Activated naive CD4-positive, alpha-beta T cell treated with anti-CD3 and anti-CD28 coated beads, Interleukin-2, amount 10 ng/mL, durations not matched to agents 7 days and 5 days (primary cell): ENCODE measurements around the gene TAS2R38.

ENCODE experiments used
- CTCF ChIA-PET: fragments of 350-600 bp; sonication (Branson Sonifier 250); formaldehyde crosslinking; loops from one replicate; lab custom pipeline; 2021; ENCODE audit warnings: antibody characterized with exemption; lab: Charles Lee
- DNase-seq: peaks from one replicate; pipeline ENCODE4 v3.0.0-alpha.2; 2020
- H3K27ac Mint-ChIP-seq: one replicate; pipeline ENCODE4 v1.8.0; 2021; ENCODE audit warnings: mild to moderate bottlenecking, moderate library complexity, mixed read lengths
- H3K27me3 Mint-ChIP-seq: one replicate; pipeline ENCODE4 v1.8.0; 2021; ENCODE audit warnings: mild to moderate bottlenecking, mixed read lengths
- H3K36me3 Mint-ChIP-seq: one replicate; pipeline ENCODE4 v1.8.0; 2021; ENCODE audit warnings: mixed read lengths
- H3K4me1 Mint-ChIP-seq: one replicate; pipeline ENCODE4 v1.8.0; 2021; ENCODE audit warnings: mixed read lengths
- H3K4me3 Mint-ChIP-seq: one replicate; pipeline ENCODE4 v1.8.0; 2021; ENCODE audit warnings: mild to moderate bottlenecking, moderate library complexity, mixed read lengths
- H3K9me3 Mint-ChIP-seq: one replicate; pipeline ENCODE4 v1.8.0; 2021; ENCODE audit warnings: mixed read lengths

TAS2R38 gene

GRCh38 chr7:141973673-141974072, at the start of gene TAS2R38:
TSS of gene TAS2R38 (minus strand) at chr7:141973773. CDS start at chr7:141973689, 84 bp downstream.
- Mint-ChIP-seq H3K4me1 (peaks cover 12% of the 10 kb centered on the region), H3K36me3 (no peaks in the 10 kb centered on the region), H3K27me3 (peaks cover 3% of the 10 kb centered on the region), H3K27ac (no peak within 1 kb of the TSS), H3K4me3 (no peak within 1 kb of the TSS), H3K9me3 (no peaks in the 10 kb centered on the region)
- CTCF ChIA-PET: no interaction called here
- no peak for DNase-seq

GRCh38 chr7:142018154-142018553, 44.6 kb upstream of the TAS2R38 start:
- CTCF ChIA-PET: no interaction called here

GRCh38 chr7:142017451-142017850, 43.9 kb upstream of the TAS2R38 start:
- H3K27me3 Mint-ChIP-seq: peaks cover 4% of the 10 kb centered on the region
- CTCF ChIA-PET: no interaction called here
- no peaks in the 10 kb centered on the region for H3K36me3 Mint-ChIP-seq
- no peak overlapping the region for H3K4me3 Mint-ChIP-seq
- H3K4me1 Mint-ChIP-seq: no peaks in the 10 kb centered on the region
- no peak overlapping the region for H3K27ac Mint-ChIP-seq
- no peak for DNase-seq
- no peaks in the 10 kb centered on the region for H3K9me3 Mint-ChIP-seq

More at GRCh38 chr7:142018154-142018553, 44.6 kb upstream of the TAS2R38 start:
- peaks cover 7% of the 10 kb centered on the region for H3K27me3 Mint-ChIP-seq
- no peaks in the 10 kb centered on the region for H3K9me3 Mint-ChIP-seq
- no peaks in the 10 kb centered on the region for H3K36me3 Mint-ChIP-seq
- DNase-seq: no peak
- no peak overlapping the region for H3K27ac Mint-ChIP-seq
- no peak overlapping the region for H3K4me3 Mint-ChIP-seq
- H3K4me1 Mint-ChIP-seq: no peaks in the 10 kb centered on the region

- Mint-ChIP-seq H3K27me3 (no peaks in the 10 kb centered on the region), H3K27ac (no peak overlapping the region), H3K4me3 (no peak overlapping the region), H3K9me3 (no peaks in the 10 kb centered on the region), H3K4me1 (no peaks in the 10 kb centered on the region), H3K36me3 (no peaks in the 10 kb centered on the region)
- DNase-seq: no peak
- CTCF ChIA-PET: no interaction called here
Observed at GRCh38 chr7:142012825-142013511, 39.4 kb upstream of the TAS2R38 start.

- Mint-ChIP-seq H3K4me1 (no peaks in the 10 kb centered on the region), H3K27me3 (no peaks in the 10 kb centered on the region), H3K9me3 (no peaks in the 10 kb centered on the region), H3K36me3 (no peaks in the 10 kb centered on the region), H3K27ac (no peak overlapping the region), H3K4me3 (no peak overlapping the region)
- no peak for DNase-seq
- CTCF ChIA-PET: no interaction called here
Observed at GRCh38 chr7:142010952-142011548, 37.5 kb upstream of the TAS2R38 start.

- H3K4me3 Mint-ChIP-seq: no peak overlapping the region
- no peaks in the 10 kb centered on the region for H3K4me1 Mint-ChIP-seq
- no peaks in the 10 kb centered on the region for H3K36me3 Mint-ChIP-seq
- H3K27me3 Mint-ChIP-seq: no peaks in the 10 kb centered on the region
- no peaks in the 10 kb centered on the region for H3K9me3 Mint-ChIP-seq
- CTCF ChIA-PET: no interaction called here
- DNase-seq: no peak
- no peak overlapping the region for H3K27ac Mint-ChIP-seq
Observed at GRCh38 chr7:142009187-142009586, 35.6 kb upstream of the TAS2R38 start.

GRCh38 chr7:142006577-142006976, 33.0 kb upstream of the TAS2R38 start:
- no peaks in the 10 kb centered on the region for H3K36me3 Mint-ChIP-seq
- no peaks in the 10 kb centered on the region for H3K4me1 Mint-ChIP-seq
- H3K4me3 Mint-ChIP-seq: no peak overlapping the region
- DNase-seq: no peak
- CTCF ChIA-PET: interaction anchor here (1.5 kb wide), 1 partner anchor 30 kb away, joined by 5 read pairs; no protein-coding TSS in a partner anchor
- H3K27ac Mint-ChIP-seq: no peak overlapping the region
- no peaks in the 10 kb centered on the region for H3K9me3 Mint-ChIP-seq
- no peaks in the 10 kb centered on the region for H3K27me3 Mint-ChIP-seq

GRCh38 chr7:142002179-142002578, 28.6 kb upstream of the TAS2R38 start:
- CTCF ChIA-PET: no interaction called here
- Mint-ChIP-seq H3K27ac (no peak overlapping the region), H3K36me3 (no peaks in the 10 kb centered on the region), H3K4me3 (no peak overlapping the region), H3K27me3 (no peaks in the 10 kb centered on the region), H3K9me3 (peaks cover 2% of the 10 kb centered on the region), H3K4me1 (no peaks in the 10 kb centered on the region)
- DNase-seq: no peak

- H3K27ac Mint-ChIP-seq: no peak overlapping the region
- H3K4me1 Mint-ChIP-seq: no peaks in the 10 kb centered on the region
- no peak for DNase-seq
- peaks cover 2% of the 10 kb centered on the region for H3K9me3 Mint-ChIP-seq
- no peak overlapping the region for H3K4me3 Mint-ChIP-seq
- CTCF ChIA-PET: no interaction called here
- H3K27me3 Mint-ChIP-seq: no peaks in the 10 kb centered on the region
- H3K36me3 Mint-ChIP-seq: no peaks in the 10 kb centered on the region
Observed at GRCh38 chr7:142001163-142001874, 27.7 kb upstream of the TAS2R38 start.

GRCh38 chr7:142000244-142000643, 26.7 kb upstream of the TAS2R38 start:
- H3K27me3 Mint-ChIP-seq: no peaks in the 10 kb centered on the region
- CTCF ChIA-PET: no interaction called here

GRCh38 chr7:141999058-141999623, 25.6 kb upstream of the TAS2R38 start:
- Mint-ChIP-seq H3K4me3 (no peak overlapping the region), H3K36me3 (no peaks in the 10 kb centered on the region), H3K9me3 (peaks cover 2% of the 10 kb centered on the region), H3K27me3 (no peaks in the 10 kb centered on the region), H3K27ac (no peak overlapping the region), H3K4me1 (no peaks in the 10 kb centered on the region)
- DNase-seq: no peak
- CTCF ChIA-PET: no interaction called here

More at GRCh38 chr7:142000244-142000643, 26.7 kb upstream of the TAS2R38 start:
- Mint-ChIP-seq H3K27ac (no peak overlapping the region), H3K9me3 (peaks cover 2% of the 10 kb centered on the region), H3K4me3 (no peak overlapping the region), H3K4me1 (no peaks in the 10 kb centered on the region), H3K36me3 (no peaks in the 10 kb centered on the region)
- DNase-seq: no peak

GRCh38 chr7:141993354-141993753, 19.8 kb upstream of the TAS2R38 start:
- Mint-ChIP-seq H3K36me3 (no peaks in the 10 kb centered on the region), H3K27me3 (no peaks in the 10 kb centered on the region), H3K9me3 (peaks cover 2% of the 10 kb centered on the region), H3K27ac (no peak overlapping the region), H3K4me1 (peaks cover 10% of the 10 kb centered on the region), H3K4me3 (no peak overlapping the region)
- CTCF ChIA-PET: no interaction called here
- DNase-seq: no peak

GRCh38 chr7:141992688-141993087, 19.1 kb upstream of the TAS2R38 start:
- no peak overlapping the region for H3K27ac Mint-ChIP-seq
- CTCF ChIA-PET: interaction anchor here (1.4 kb wide), 1 partner anchor 18 kb away, joined by 6 read pairs; no protein-coding TSS in a partner anchor
- peaks cover 10% of the 10 kb centered on the region for H3K4me1 Mint-ChIP-seq
- no peak overlapping the region for H3K4me3 Mint-ChIP-seq
- H3K36me3 Mint-ChIP-seq: no peaks in the 10 kb centered on the region
- no peak for DNase-seq
- H3K27me3 Mint-ChIP-seq: no peaks in the 10 kb centered on the region
- no peaks in the 10 kb centered on the region for H3K9me3 Mint-ChIP-seq

GRCh38 chr7:141992156-141992555, 18.6 kb upstream of the TAS2R38 start:
- Mint-ChIP-seq H3K4me3 (no peak overlapping the region), H3K4me1 (peaks cover 10% of the 10 kb centered on the region), H3K36me3 (no peaks in the 10 kb centered on the region), H3K9me3 (no peaks in the 10 kb centered on the region), H3K27me3 (no peaks in the 10 kb centered on the region), H3K27ac (no peak overlapping the region)
- DNase-seq: no peak
- CTCF ChIA-PET: interaction anchor here (1.4 kb wide), 1 partner anchor 17 kb away, joined by 6 read pairs; no protein-coding TSS in a partner anchor
